HL-60/S4 treated with phorbol 12-myristate 13-acetate at 8.2 ng/mL for 4 days and 3 days (cell line): ENCODE results near the gene LRFN5.

Source experiments
- in situ Hi-C: fragments of 300-500 bp; cut with MboI; formaldehyde crosslinking; loops from 2 replicates; pipeline ENCODE4 v1.15.0; 2022; ENCODE audit warnings: low sequenced_read_pairs

Gene LRFN5

GRCh38 chr14:41766772-41767171 lies 160.1 kb downstream of the LRFN5 start:
- in situ Hi-C loops, result no loop called here

GRCh38 chr14:41773536-41774279 lies 167.0 kb downstream of the LRFN5 start:
- in situ Hi-C loops, result no loop called here

- in situ Hi-C loops, result no loop called here
These were observed 175.8 kb downstream of the LRFN5 start for GRCh38 chr14:41782511-41782910.

GRCh38 chr14:41783403-41783802 lies 176.7 kb downstream of the LRFN5 start:
- in situ Hi-C loops, result no loop called here

GRCh38 chr14:41785696-41786095 lies 179.0 kb downstream of the LRFN5 start:
- in situ Hi-C loops, result no loop called here

GRCh38 chr14:41799817-41800216 lies 193.1 kb downstream of the LRFN5 start:
- in situ Hi-C loops, result no loop called here

GRCh38 chr14:41805633-41806032 lies 199.0 kb downstream of the LRFN5 start:
- in situ Hi-C loops, result no loop called here

- in situ Hi-C loops, result no loop called here
These were observed 199.8 kb downstream of the LRFN5 start for GRCh38 chr14:41806366-41806975.

GRCh38 chr14:41810362-41810761 lies 203.7 kb downstream of the LRFN5 start:
- in situ Hi-C loops, result no loop called here

GRCh38 chr14:41817626-41818025 lies 210.9 kb downstream of the LRFN5 start:
- in situ Hi-C loops, result no loop called here

GRCh38 chr14:41824441-41824840 lies 217.8 kb downstream of the LRFN5 start:
- in situ Hi-C loops, result no loop called here

GRCh38 chr14:41825622-41826021 lies 218.9 kb downstream of the LRFN5 start:
- in situ Hi-C loops, result no loop called here

- in situ Hi-C loops, result no loop called here
These were observed 224.2 kb downstream of the LRFN5 start for GRCh38 chr14:41830714-41831406.

GRCh38 chr14:41839661-41840060 lies 233.0 kb downstream of the LRFN5 start:
- in situ Hi-C loops, result no loop called here

- in situ Hi-C loops, result no loop called here
These were observed 252.7 kb downstream of the LRFN5 start for GRCh38 chr14:41859336-41859735.

- in situ Hi-C loops, result no loop called here
These were observed 253.9 kb downstream of the LRFN5 start for GRCh38 chr14:41860586-41860985.

GRCh38 chr14:41865894-41866293 lies 259.2 kb downstream of the LRFN5 start:
- in situ Hi-C loops, result no loop called here

GRCh38 chr14:41868396-41868795 lies 261.7 kb downstream of the LRFN5 start:
- in situ Hi-C loops, result no loop called here

- in situ Hi-C loops, result no loop called here
These were observed 266.4 kb downstream of the LRFN5 start for GRCh38 chr14:41872931-41873685.

GRCh38 chr14:41873686-41874317 lies 267.1 kb downstream of the LRFN5 start:
- in situ Hi-C loops, result no loop called here

GRCh38 chr14:41875116-41875515 lies 268.4 kb downstream of the LRFN5 start:
- in situ Hi-C loops, result no loop called here
